ENCODE measurements around the gene PAQR5. TPM values are rescaled to one million over a fixed set of nuclear protein-coding genes. Genes with fewer than 3 reads are reported as not detected.

PAQR5 gene
- 1 to 10 TPM in 3 of 6 experiments, under 1 TPM in 3; 0.28 to 3.0 (median 0.98) TPM for total RNA-seq
- long read RNA-seq: 0 reads

DNA sequence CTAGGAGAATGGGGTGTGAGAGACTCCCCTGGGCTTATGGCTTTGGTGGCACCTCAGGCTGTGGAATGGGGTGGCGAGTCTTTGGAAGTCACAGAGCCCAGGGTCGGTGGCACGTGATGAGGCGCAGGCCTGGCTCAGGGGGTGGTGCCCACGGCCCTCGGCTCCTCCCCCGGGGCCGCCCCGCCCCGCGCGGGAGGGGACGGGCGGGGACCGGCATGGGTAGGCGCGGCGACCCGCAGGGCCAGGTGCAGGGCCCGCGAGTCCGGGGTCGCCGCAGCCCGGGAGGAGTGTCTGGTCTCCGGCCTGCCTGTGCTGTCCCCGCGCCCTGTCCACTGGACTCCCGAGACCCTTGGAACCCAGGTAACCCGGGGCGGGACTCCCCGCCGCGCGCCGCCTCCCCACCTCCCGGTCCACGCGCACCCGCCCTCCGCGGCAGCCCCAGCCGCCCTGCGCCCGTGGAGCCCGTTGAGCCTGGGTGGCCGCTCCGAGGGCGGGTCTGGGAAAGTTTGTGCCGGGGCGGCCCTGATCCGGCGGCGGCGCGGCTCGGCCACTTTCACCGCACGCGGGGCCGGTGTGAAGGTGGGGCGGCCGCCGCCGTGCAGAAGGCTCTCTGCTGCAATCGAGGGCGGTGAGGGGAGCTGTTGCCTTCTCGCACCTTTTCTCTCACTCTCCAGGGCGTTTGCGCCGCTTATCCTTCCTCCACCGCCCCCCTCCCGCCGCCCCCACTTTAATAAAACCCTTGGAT, at the start of gene PAQR5:
Gene PAQR5 (plus strand): TSS at position 216 of the 745 bp plus-strand sequence. CDS start 61,169 bp downstream, outside the sequence.
- intact Hi-C loops (cut with DNase I): no loop called here
- 0% methylated on average over 10 of the region's 74 CpGs for WGBS (ENCODE audit: insufficient coverage, low coverage, low lambda C conversion rate, missing lambda C conversion rate)
- peaks cover 0 to 8% of the 10 kb centered on the region in 2 donors for H3K27me3 ChIP-seq
- ATAC-seq (peak; percentile 77 to 80 (median 78)), DNase-seq (peak in 1 of 3 donors; percentile 35)
- no peaks in the 10 kb centered on the region for H3K9me3 ChIP-seq
- H3K36me3 ChIP-seq: no peaks in the 10 kb centered on the region
- H3K27ac ChIP-seq: no peak within 1 kb of the TSS
- peak within 1 kb of the TSS; percentile 46 to 58 (median 49) for H3K4me3 ChIP-seq
- H3K4me1 ChIP-seq: peaks cover 0 to 5% (median 0%) of the 10 kb centered on the region in 4 donors
- peak; percentile 17 for TF ChIP-seq POLR2A (IDR thresholded peaks at IDR 0.05)
- no peak for TF ChIP-seq CTCF (IDR thresholded peaks at IDR 0.05)

GRCh38 chr15:69253156-69253555, 45.6 kb upstream of the PAQR5 start:
- TF ChIP-seq POLR2A (IDR thresholded peaks at IDR 0.05) (no peak), CTCF (IDR thresholded peaks at IDR 0.05) (no peak)
- Histone ChIP-seq H3K4me1 (no peaks in the 10 kb centered on the region), H3K4me3 (no peak overlapping the region), H3K27ac (no peak overlapping the region), H3K9me3 (no peaks in the 10 kb centered on the region), H3K36me3 (peaks cover 0 to 3% (median 0%) of the 10 kb centered on the region in 4 donors), H3K27me3 (no peaks in the 10 kb centered on the region)
- intact Hi-C loops (cut with DNase I): no loop called here
- ATAC-seq: peak in 1 of 4 donors; percentile 87
- DNase-seq: no peak
- 66% methylated on average over 3 of the region's 3 CpGs for WGBS (ENCODE audit: insufficient coverage, low coverage, low lambda C conversion rate, missing lambda C conversion rate)

DNA sequence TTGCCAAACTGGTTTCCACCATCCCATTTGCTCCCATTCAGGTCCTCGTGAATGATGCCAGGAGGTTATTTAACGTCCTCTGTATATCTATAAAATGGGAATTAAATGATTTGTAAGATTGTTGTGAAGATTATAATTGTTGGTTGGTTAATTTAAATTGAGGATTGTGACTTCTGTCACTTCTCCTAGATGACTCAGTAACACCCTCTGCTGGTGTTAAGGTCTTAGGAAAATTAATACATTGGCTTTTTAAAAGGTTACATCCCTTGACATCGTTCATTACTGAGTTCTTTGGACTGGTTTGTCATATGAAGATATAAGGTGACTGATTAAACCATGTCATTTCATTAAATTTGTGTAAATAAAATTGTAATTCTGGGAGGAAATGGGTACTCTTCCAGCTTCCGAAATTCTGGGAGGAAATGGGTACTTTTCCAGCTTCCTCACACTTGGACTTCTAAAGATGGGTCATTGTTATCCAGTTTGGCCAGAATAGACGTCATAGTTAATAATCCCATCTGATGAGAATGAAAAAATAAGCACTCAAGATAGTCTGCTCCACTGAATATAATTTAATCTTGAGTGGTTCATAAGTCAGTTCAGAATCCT, 33.3 kb upstream of the PAQR5 start:
- WGBS (ENCODE audit: insufficient coverage, low coverage, low lambda C conversion rate, missing lambda C conversion rate): 30% methylated on average over 5 of the region's 5 CpGs
- intact Hi-C loops (cut with DNase I): no loop called here
- TF ChIP-seq CTCF (IDR thresholded peaks at IDR 0.05): peak; percentile 56 to 66 (median 64)
- no peak for TF ChIP-seq POLR2A (IDR thresholded peaks at IDR 0.05)
- H3K4me1 ChIP-seq: no peaks in the 10 kb centered on the region
- H3K9me3 ChIP-seq: no peaks in the 10 kb centered on the region
- peak; percentile 50 to 61 (median 55) for ATAC-seq
- DNase-seq: no peak
- no peak overlapping the region for H3K27ac ChIP-seq
- H3K4me3 ChIP-seq: no peak overlapping the region
- H3K27me3 ChIP-seq: no peaks in the 10 kb centered on the region
- no peaks in the 10 kb centered on the region for H3K36me3 ChIP-seq

DNA sequence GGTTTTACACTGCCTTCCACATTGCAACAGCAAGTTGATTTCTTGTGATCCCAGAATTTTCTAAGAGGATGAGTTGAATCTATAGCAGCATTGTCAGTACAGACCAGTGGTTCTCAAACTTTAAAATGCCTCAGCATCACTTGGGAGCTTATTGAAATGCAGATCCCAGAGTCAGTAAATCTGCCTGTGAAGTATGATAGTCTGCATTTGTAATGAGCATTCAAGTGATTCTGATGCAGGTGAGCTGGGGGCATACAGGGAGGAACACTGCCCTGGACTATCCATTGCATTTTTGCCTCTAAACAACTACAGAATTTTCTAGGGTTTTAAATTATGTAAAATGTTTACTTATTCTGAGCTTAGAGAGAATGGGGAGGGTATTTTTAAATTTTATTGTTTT, 27.5 kb upstream of the PAQR5 start:
- ATAC-seq: no peak
- H3K27ac ChIP-seq: no peak overlapping the region
- H3K4me3 ChIP-seq: no peak overlapping the region
- no peaks in the 10 kb centered on the region for H3K27me3 ChIP-seq
- DNase-seq: no peak
- no peaks in the 10 kb centered on the region for H3K9me3 ChIP-seq
- H3K4me1 ChIP-seq: no peaks in the 10 kb centered on the region
- intact Hi-C loops (cut with DNase I): loop anchor here in 1 of 2 donors (10.0 kb wide), 1 partner anchor 216 kb away; no protein-coding TSS in a partner anchor
- no peak for TF ChIP-seq POLR2A (IDR thresholded peaks at IDR 0.05)
- TF ChIP-seq CTCF (IDR thresholded peaks at IDR 0.05): no peak
- no peaks in the 10 kb centered on the region for H3K36me3 ChIP-seq

Measured in right lobe of liver (tissue), 6 donors.